DND-41 (cell line): ENCODE results near the gene SPOCK2.

ENCODE experiments used
- ATAC-seq: fragments of 200-7000 bp; cut with Tn5 transposase; 3 replicates; pipeline ENCODE4 v1.9.1; 2021; ENCODE audit warnings: low read depth; ENCODE audit not compliant: insufficient read depth
- DNase-seq: peaks from one replicate; pipeline ENCODE4 v3.0.0-alpha.2; 2020
- H2AFZ ChIP-seq: 2 replicates; pipeline ENCODE4 v1.6.0; 2012; ENCODE audit warnings: low read depth, low read length
- H3K27ac ChIP-seq: 2 replicates; pipeline ENCODE4 v1.5.1; 2012; ENCODE audit warnings: low read length, inconsistent platforms
- H3K27me3 ChIP-seq: fragments of 200-600 bp; sonication (generic); 2 replicates; pipeline ENCODE4 v1.6.0; 2012; ENCODE audit warnings: low read length, mild to moderate bottlenecking, inconsistent platforms; ENCODE audit not compliant: insufficient read depth, poor library complexity
- H3K36me3 ChIP-seq: 2 replicates; pipeline ENCODE4 v1.5.1; 2012; ENCODE audit warnings: low read length, inconsistent platforms; ENCODE audit not compliant: insufficient read depth
- H3K4me1 ChIP-seq: 2 replicates; pipeline ENCODE4 v1.5.1; 2012; ENCODE audit warnings: mild to moderate bottlenecking, low read length; ENCODE audit not compliant: insufficient read depth
- H3K4me2 ChIP-seq: 2 replicates; pipeline ENCODE4 v1.6.0; 2012; ENCODE audit warnings: mild to moderate bottlenecking, moderate library complexity, low read length, inconsistent platforms; ENCODE audit not compliant: insufficient read depth
- H3K4me3 ChIP-seq, 2 experiments: fragments of 200-600 bp in 1 of 2; shearing (Covaris generic) in 1 of 2; 2 replicates each; pipeline ENCODE4 v1.5.1; 2012 to 2016; ENCODE audit warnings: inconsistent platforms in 2 of 2, low read length in 2 of 2, mild to moderate bottlenecking in 2 of 2, low read depth in 1 of 2, moderate library complexity in 1 of 2
- H3K79me2 ChIP-seq: 2 replicates; pipeline ENCODE4 v1.6.0; 2012; ENCODE audit warnings: low read length, inconsistent platforms; ENCODE audit not compliant: insufficient read depth
- H3K9ac ChIP-seq: 2 replicates; pipeline ENCODE4 v1.6.0; 2012; ENCODE audit warnings: low read depth, mild to moderate bottlenecking, inconsistent platforms, low read length, moderate library complexity
- H3K9me3 ChIP-seq: 2 replicates; pipeline ENCODE4 v1.5.1; 2012; ENCODE audit warnings: low read length, moderate library complexity, mild to moderate bottlenecking, inconsistent platforms; ENCODE audit not compliant: insufficient read depth, severe bottlenecking
- H4K20me1 ChIP-seq: 2 replicates; pipeline ENCODE4 v1.6.0; 2012; ENCODE audit warnings: low read length; ENCODE audit not compliant: insufficient read depth
- CTCF ChIP-seq: IDR thresholded peaks from 2 replicates; pipeline ENCODE4 v1.5.1; 2012; ENCODE audit warnings: borderline replicate concordance, low read length, moderate library complexity, mild to moderate bottlenecking; ENCODE audit not compliant: poor library complexity, severe bottlenecking; ENCODE audit errors: extremely low read depth
- EZH2 ChIP-seq: IDR thresholded peaks from 3 replicates; pipeline ENCODE4 v1.6.1; 2012; ENCODE audit warnings: borderline replicate concordance, low read depth, mild to moderate bottlenecking, moderate library complexity, low read length, inconsistent platforms; ENCODE audit not compliant: severe bottlenecking

Gene SPOCK2

GRCh38 chr10:72050873-72051272, 37.5 kb downstream of the SPOCK2 start:
- Histone ChIP-seq H3K27me3 (no peaks in the 10 kb centered on the region), H3K79me2 (no peaks in the 10 kb centered on the region), H3K4me3 (no peak overlapping the region), H3K4me2 (no peak overlapping the region), H3K27ac (no peak overlapping the region), H2AFZ (no peak overlapping the region), H4K20me1 (no peaks in the 10 kb centered on the region), H3K9me3 (peaks cover 2% of the 10 kb centered on the region), H3K9ac (no peak overlapping the region), H3K4me1 (0 out of 2 replicates have a peak, but pooled peaks cover 3% of the 10 kb centered on the region), H3K36me3 (no peaks in the 10 kb centered on the region)
- DNase-seq = no peak
- no peak for ATAC-seq
- TF ChIP-seq CTCF = no peak
- TF ChIP-seq EZH2 = no peak

GRCh38 chr10:72049969-72050781, 38.2 kb downstream of the SPOCK2 start:
- no peaks in the 10 kb centered on the region for H4K20me1 ChIP-seq
- DNase-seq (no peak), ATAC-seq (no peak)
- no peaks in the 10 kb centered on the region for H3K36me3 ChIP-seq
- no peaks in the 10 kb centered on the region for H3K79me2 ChIP-seq
- no peak overlapping the region for H3K4me2 ChIP-seq
- no peaks in the 10 kb centered on the region for H3K27me3 ChIP-seq
- H3K27ac ChIP-seq = no peak overlapping the region
- H3K9me3 ChIP-seq = peaks cover 2% of the 10 kb centered on the region
- no peak overlapping the region for H3K9ac ChIP-seq
- 0 out of 2 replicates have a peak, but pooled peaks cover 3% of the 10 kb centered on the region for H3K4me1 ChIP-seq
- no peak overlapping the region for H3K4me3 ChIP-seq
- TF ChIP-seq EZH2 = no peak
- no peak for TF ChIP-seq CTCF
- no peak overlapping the region for H2AFZ ChIP-seq

- no peak for ATAC-seq
- no peak overlapping the region for H3K27ac ChIP-seq
- no peaks in the 10 kb centered on the region for H3K36me3 ChIP-seq
- H3K27me3 ChIP-seq = no peaks in the 10 kb centered on the region
- H3K79me2 ChIP-seq = no peaks in the 10 kb centered on the region
- peaks cover 2% of the 10 kb centered on the region for H3K9me3 ChIP-seq
- H3K4me1 ChIP-seq = 0 out of 2 replicates have a peak, but pooled peaks cover 3% of the 10 kb centered on the region
- DNase-seq = no peak
- H4K20me1 ChIP-seq = no peaks in the 10 kb centered on the region
- TF ChIP-seq EZH2 = no peak
- no peak for TF ChIP-seq CTCF
- H3K4me2 ChIP-seq = no peak overlapping the region
- no peak overlapping the region for H2AFZ ChIP-seq
- no peak overlapping the region for H3K4me3 ChIP-seq
- no peak overlapping the region for H3K9ac ChIP-seq
Measured at GRCh38 chr10:72049472-72049871, 38.9 kb downstream of the SPOCK2 start.
